Skeletal muscle tissue (tissue), 4 donors: ENCODE measurements around the gene KCNA4. TPM values are rescaled to one million over a fixed set of nuclear protein-coding genes. Genes with fewer than 3 reads are reported as not detected.
"Not testable (repeated sequence)": the region's sequence is repeated elsewhere in the genome, so short reads cannot be mapped to it uniquely, and the experiment has no call there.

ENCODE experiments used
- H3K27ac ChIP-seq: one replicate; pipeline ENCODE4 v1.7.0; 2013; ENCODE audit warnings: mild to moderate bottlenecking, low read depth, low read length, inconsistent platforms
- H3K27me3 ChIP-seq, 3 donors: one replicate each; pipeline ENCODE4 v1.7.0; 2013; ENCODE audit warnings: low read length in 3 of 3; ENCODE audit not compliant: control insufficient read depth in 3 of 3, insufficient read depth in 3 of 3
- H3K36me3 ChIP-seq, 3 donors: one replicate each; pipeline ENCODE4 v1.7.0; 2013; ENCODE audit warnings: low read length in 3 of 3; ENCODE audit not compliant: control insufficient read depth in 3 of 3, insufficient read depth in 3 of 3
- H3K4me1 ChIP-seq, 3 donors: one replicate each; pipeline ENCODE4 v1.7.0; 2013; ENCODE audit warnings: low read length in 3 of 3, mild to moderate bottlenecking in 3 of 3; ENCODE audit not compliant: control insufficient read depth in 3 of 3, insufficient read depth in 3 of 3
- H3K4me3 ChIP-seq, 3 donors: one replicate each; pipeline ENCODE4 v1.7.0; 2013; ENCODE audit warnings: low read length in 3 of 3
- H3K9ac ChIP-seq, 3 donors: one replicate each; pipeline ENCODE4 v1.7.0; 2013; ENCODE audit warnings: low read length in 3 of 3, mild to moderate bottlenecking in 3 of 3, moderate library complexity in 2 of 3, low read depth in 1 of 3
- H3K9me3 ChIP-seq, 3 donors: one replicate each; pipeline ENCODE4 v1.7.0; 2013; ENCODE audit warnings: low read length in 3 of 3; ENCODE audit not compliant: control insufficient read depth in 3 of 3
- total RNA-seq: library from RNA; depleted of rRNA; stranded (reverse); fragments of >200 nt; gene quantifications from one replicate; pipeline ENCODE4 v1.2.3, GENCODE V29; 2014
- donor health status: Osteomylitis.

KCNA4 gene
- under 0.01 TPM for total RNA-seq

GRCh38 chr11:30016588-30017363, at the start of gene KCNA4:
Gene KCNA4, minus strand, starts transcription at chr11:30017030. Its CDS starts 4,352 bp downstream, at chr11:30012678.
- H3K4me3 ChIP-seq: peak within 1 kb of the TSS; percentile 6 to 56 (median 41)
- H3K36me3 ChIP-seq: no peaks in the 10 kb centered on the region
- H3K27ac ChIP-seq: no peak within 1 kb of the TSS
- no peaks in the 10 kb centered on the region for H3K9me3 ChIP-seq
- peaks cover 33 to 48% (median 41%) of the 10 kb centered on the region in 3 donors for H3K27me3 ChIP-seq
- H3K9ac ChIP-seq: peak within 1 kb of the TSS in 1 of 3 donors; percentile 33
- H3K4me1 ChIP-seq: peaks cover 3 to 8% (median 6%) of the 10 kb centered on the region in 3 donors

- no peak overlapping the region for H3K27ac ChIP-seq
These were observed 45.3 kb upstream of the KCNA4 start for GRCh38 chr11:30062103-30062502.

GRCh38 chr11:30059172-30059815, 42.5 kb upstream of the KCNA4 start:
- Histone ChIP-seq H3K9me3 (peaks cover 0 to 2% (median 0%) of the 10 kb centered on the region in 3 donors), H3K4me1 (no peaks in the 10 kb centered on the region), H3K36me3 (no peaks in the 10 kb centered on the region), H3K27ac (no peak overlapping the region), H3K27me3 (no peaks in the 10 kb centered on the region), H3K4me3 (no peak overlapping the region), H3K9ac (no peak overlapping the region)

More at GRCh38 chr11:30062103-30062502, 45.3 kb upstream of the KCNA4 start:
- H3K9me3 ChIP-seq: peaks cover 0 to 2% (median 0%) of the 10 kb centered on the region in 3 donors
- no peak overlapping the region for H3K9ac ChIP-seq
- no peaks in the 10 kb centered on the region for H3K27me3 ChIP-seq
- H3K4me3 ChIP-seq: no peak overlapping the region
- no peaks in the 10 kb centered on the region for H3K4me1 ChIP-seq
- no peaks in the 10 kb centered on the region for H3K36me3 ChIP-seq

- Histone ChIP-seq H3K27me3 (no peaks in the 10 kb centered on the region), H3K4me1 (no peaks in the 10 kb centered on the region), H3K36me3 (no peaks in the 10 kb centered on the region), H3K27ac (no peak overlapping the region), H3K9me3 (no peaks in the 10 kb centered on the region), H3K9ac (no peak overlapping the region), H3K4me3 (no peak overlapping the region)
These were observed 32.4 kb upstream of the KCNA4 start for GRCh38 chr11:30049214-30049613.

- no peak overlapping the region for H3K27ac ChIP-seq
- H3K36me3 ChIP-seq: no peaks in the 10 kb centered on the region
- H3K27me3 ChIP-seq: no peaks in the 10 kb centered on the region
- H3K9me3 ChIP-seq: no peaks in the 10 kb centered on the region
- H3K4me3 ChIP-seq: no peak overlapping the region
- no peak overlapping the region for H3K9ac ChIP-seq
- H3K4me1 ChIP-seq: no peaks in the 10 kb centered on the region
These were observed 29.7 kb upstream of the KCNA4 start for GRCh38 chr11:30046578-30046945.

GRCh38 chr11:30045921-30046577, 29.2 kb upstream of the KCNA4 start:
- Histone ChIP-seq H3K9me3 (no peaks in the 10 kb centered on the region), H3K4me1 (no peaks in the 10 kb centered on the region), H3K27ac (no peak overlapping the region), H3K27me3 (no peaks in the 10 kb centered on the region), H3K4me3 (no peak overlapping the region), H3K36me3 (no peaks in the 10 kb centered on the region), H3K9ac (no peak overlapping the region)

GRCh38 chr11:30045144-30045543, 28.3 kb upstream of the KCNA4 start:
- Histone ChIP-seq H3K4me3 (no peak overlapping the region), H3K36me3 (no peaks in the 10 kb centered on the region), H3K9ac (no peak overlapping the region), H3K27me3 (no peaks in the 10 kb centered on the region), H3K9me3 (no peaks in the 10 kb centered on the region), H3K4me1 (no peaks in the 10 kb centered on the region), H3K27ac (no peak overlapping the region)

GRCh38 chr11:30041171-30041570, 24.3 kb upstream of the KCNA4 start:
- Histone ChIP-seq H3K27me3 (no peaks in the 10 kb centered on the region), H3K36me3 (no peaks in the 10 kb centered on the region), H3K4me3 (no peak overlapping the region), H3K9me3 (no peaks in the 10 kb centered on the region), H3K27ac (no peak overlapping the region), H3K9ac (no peak overlapping the region), H3K4me1 (no peaks in the 10 kb centered on the region)

GRCh38 chr11:30034746-30035145, 17.9 kb upstream of the KCNA4 start:
- not testable (repeated sequence) for H3K9me3 ChIP-seq, H3K27me3 ChIP-seq, H3K27ac ChIP-seq, H3K36me3 ChIP-seq, H3K4me3 ChIP-seq, H3K9ac ChIP-seq, H3K4me1 ChIP-seq

- not testable (repeated sequence) for H3K36me3 ChIP-seq, H3K4me1 ChIP-seq, H3K9ac ChIP-seq, H3K9me3 ChIP-seq, H3K4me3 ChIP-seq, H3K27me3 ChIP-seq, H3K27ac ChIP-seq
These were observed 17.3 kb upstream of the KCNA4 start for GRCh38 chr11:30034166-30034565.
